Measurements from ENCODE around the gene ERCC8.

DNA sequence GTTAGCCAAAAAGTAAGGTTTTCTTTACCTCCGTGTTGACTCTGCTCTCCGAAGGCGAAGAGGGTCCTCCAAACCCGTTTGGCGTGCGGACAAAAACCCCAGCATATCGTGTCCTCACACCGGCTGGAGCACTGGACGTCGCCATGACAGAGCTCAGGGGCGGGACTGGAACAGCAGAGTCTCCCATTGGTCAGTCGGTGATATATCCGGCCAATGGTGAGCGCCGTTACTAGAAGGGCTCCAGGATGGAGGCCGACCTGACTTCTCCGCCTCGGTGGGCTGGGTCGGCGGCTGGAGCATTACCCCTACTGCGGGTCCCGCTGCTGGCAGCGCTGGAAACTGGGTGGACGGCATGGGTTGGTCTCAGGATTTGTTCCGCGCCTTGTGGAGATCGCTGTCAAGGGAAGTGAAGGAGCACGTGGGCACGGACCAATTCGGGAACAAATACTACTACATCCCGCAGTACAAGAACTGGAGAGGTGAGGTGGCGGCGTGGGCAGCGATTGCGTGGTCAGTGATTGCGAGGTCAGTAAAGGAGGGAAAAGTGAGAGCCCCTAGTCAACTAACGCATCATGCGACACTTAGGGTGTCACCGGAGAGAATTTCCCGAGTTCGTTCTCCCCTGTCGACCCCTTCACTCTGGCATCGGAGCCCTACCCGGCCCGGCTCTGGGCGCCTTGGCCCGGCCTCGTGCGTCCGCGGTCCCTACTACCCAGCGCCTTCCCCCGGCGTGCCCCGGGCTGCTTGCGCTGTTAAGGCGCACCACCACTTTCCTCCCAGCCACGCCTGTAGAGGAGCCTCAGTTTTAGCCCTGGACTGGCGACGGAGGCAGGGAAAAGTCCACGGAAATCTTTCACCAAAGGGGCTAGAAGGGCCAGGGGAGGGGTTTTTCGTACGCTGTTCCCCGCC, at the start of gene ERCC8, which contains the start of gene NDUFAF2:
- TF ChIP-seq POLR2A (IDR thresholded peaks at IDR 0.05; ENCODE audit: control extremely low read depth in 1 of 2, low read depth in 2 of 2, low read length in 2 of 2) = peak; percentile 68 to 82
- peak in 1 of 2 experiments; percentile 89; a peak in 1 of 4 replicates for TF ChIP-seq HDAC2 (IDR thresholded peaks at IDR 0.05; ENCODE audit: borderline replicate concordance in 1 of 2, low read depth in 2 of 2, low read length in 2 of 2)
- no peak for TF ChIP-seq NRF1 (IDR thresholded peaks at IDR 0.05; ENCODE audit: low read depth, low read length)
- TF ChIP-seq YY1 (IDR thresholded peaks at IDR 0.05; ENCODE audit: low read depth, low read length) = peak; percentile 95
- no peak for TF ChIP-seq KDM1A (IDR thresholded peaks at IDR 0.05; ENCODE audit: borderline replicate concordance, low read length)
- peak; percentile 77; the same call in 1 of the 2 replicates for TF ChIP-seq POLR2AphosphoS5 (IDR thresholded peaks at IDR 0.05; ENCODE audit: low read depth, low read length)
- TF ChIP-seq, protein P1, sequence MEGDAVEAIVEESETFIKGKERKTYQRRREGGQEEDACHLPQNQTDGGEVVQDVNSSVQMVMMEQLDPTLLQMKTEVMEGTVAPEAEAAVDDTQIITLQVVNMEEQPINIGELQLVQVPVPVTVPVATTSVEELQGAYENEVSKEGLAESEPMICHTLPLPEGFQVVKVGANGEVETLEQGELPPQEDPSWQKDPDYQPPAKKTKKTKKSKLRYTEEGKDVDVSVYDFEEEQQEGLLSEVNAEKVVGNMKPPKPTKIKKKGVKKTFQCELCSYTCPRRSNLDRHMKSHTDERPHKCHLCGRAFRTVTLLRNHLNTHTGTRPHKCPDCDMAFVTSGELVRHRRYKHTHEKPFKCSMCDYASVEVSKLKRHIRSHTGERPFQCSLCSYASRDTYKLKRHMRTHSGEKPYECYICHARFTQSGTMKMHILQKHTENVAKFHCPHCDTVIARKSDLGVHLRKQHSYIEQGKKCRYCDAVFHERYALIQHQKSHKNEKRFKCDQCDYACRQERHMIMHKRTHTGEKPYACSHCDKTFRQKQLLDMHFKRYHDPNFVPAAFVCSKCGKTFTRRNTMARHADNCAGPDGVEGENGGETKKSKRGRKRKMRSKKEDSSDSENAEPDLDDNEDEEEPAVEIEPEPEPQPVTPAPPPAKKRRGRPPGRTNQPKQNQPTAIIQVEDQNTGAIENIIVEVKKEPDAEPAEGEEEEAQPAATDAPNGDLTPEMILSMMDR (IDR thresholded peaks at IDR 0.05; ENCODE audit: control extremely low read depth in 1 of 3, insufficient read depth in 1 of 3, low read depth in 1 of 3, low read length in 3 of 3) = no peak
